NB4 (cell line): Measurements from ENCODE around the gene DPP10.

Experiments
- MYC ChIP-seq: IDR thresholded peaks from 2 replicates; pipeline ENCODE4 v1.6.1; 2011; ENCODE audit warnings: low read depth, low read length
- POLR2A ChIP-seq: IDR thresholded peaks from 2 replicates; pipeline ENCODE4 v1.6.1; 2011; ENCODE audit warnings: mild to moderate bottlenecking; ENCODE audit not compliant: insufficient read length; ENCODE audit errors: extremely low read depth
- TF ChIP-seq, protein P1 (sequence below): IDR thresholded peaks from one replicate; pipeline ENCODE4 v1.5.1; 2012; ENCODE audit warnings: low read depth, low read length
- TF ChIP-seq, protein P2 (sequence below): IDR thresholded peaks from 2 replicates; pipeline ENCODE4 v1.6.1; 2011; ENCODE audit warnings: low read depth, low read length

DNA sequence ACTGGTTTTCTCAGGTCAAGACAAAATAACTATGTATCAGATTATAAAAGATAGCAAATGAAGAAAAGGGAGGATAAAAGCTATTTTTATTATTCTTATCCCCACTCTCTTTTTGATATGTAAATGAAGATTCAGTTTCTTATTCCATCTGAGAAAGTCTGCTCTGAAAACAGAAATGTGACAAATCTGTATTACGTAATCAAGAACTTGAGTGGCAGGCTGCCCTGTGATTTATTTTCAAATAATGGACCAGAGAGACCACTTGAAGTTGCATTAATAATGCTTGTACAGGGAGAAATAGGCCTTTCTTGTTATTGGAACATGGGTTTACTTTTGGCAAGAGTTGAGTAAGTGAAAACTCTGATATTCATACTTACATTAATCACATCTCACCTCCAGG, 727.4 kb downstream of the DPP10 start:
- TF ChIP-seq, protein P1, sequence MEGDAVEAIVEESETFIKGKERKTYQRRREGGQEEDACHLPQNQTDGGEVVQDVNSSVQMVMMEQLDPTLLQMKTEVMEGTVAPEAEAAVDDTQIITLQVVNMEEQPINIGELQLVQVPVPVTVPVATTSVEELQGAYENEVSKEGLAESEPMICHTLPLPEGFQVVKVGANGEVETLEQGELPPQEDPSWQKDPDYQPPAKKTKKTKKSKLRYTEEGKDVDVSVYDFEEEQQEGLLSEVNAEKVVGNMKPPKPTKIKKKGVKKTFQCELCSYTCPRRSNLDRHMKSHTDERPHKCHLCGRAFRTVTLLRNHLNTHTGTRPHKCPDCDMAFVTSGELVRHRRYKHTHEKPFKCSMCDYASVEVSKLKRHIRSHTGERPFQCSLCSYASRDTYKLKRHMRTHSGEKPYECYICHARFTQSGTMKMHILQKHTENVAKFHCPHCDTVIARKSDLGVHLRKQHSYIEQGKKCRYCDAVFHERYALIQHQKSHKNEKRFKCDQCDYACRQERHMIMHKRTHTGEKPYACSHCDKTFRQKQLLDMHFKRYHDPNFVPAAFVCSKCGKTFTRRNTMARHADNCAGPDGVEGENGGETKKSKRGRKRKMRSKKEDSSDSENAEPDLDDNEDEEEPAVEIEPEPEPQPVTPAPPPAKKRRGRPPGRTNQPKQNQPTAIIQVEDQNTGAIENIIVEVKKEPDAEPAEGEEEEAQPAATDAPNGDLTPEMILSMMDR: no peak
- TF ChIP-seq, protein P2, sequence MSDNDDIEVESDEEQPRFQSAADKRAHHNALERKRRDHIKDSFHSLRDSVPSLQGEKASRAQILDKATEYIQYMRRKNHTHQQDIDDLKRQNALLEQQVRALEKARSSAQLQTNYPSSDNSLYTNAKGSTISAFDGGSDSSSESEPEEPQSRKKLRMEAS: no peak
- no peak for TF ChIP-seq MYC
- TF ChIP-seq POLR2A: no peak
